B cell (primary cell): ENCODE results near the gene TMEM253. TPM values are rescaled to one million over a fixed set of nuclear protein-coding genes. Genes with fewer than 3 reads are reported as not detected.

Source experiments
- ATAC-seq: fragments of 200-7000 bp; cut with Tn5 transposase; one replicate; pipeline ENCODE4 v1.10.0; 2021; ENCODE audit warnings: low read depth, mild to moderate bottlenecking, moderate number of reproducible peaks, moderate library complexity
- CTCF ChIA-PET: fragments of 350-600 bp; sonication (Branson Sonifier 250); formaldehyde crosslinking; loops from one replicate; lab custom pipeline; 2021; ENCODE audit warnings: antibody characterized with exemption, inconsistent platforms; lab: Charles Lee
- POLR2A ChIA-PET: fragments of 350-600 bp; sonication (Branson Sonifier 250); formaldehyde crosslinking; loops from one replicate; lab custom pipeline; 2021; ENCODE audit warnings: antibody characterized with exemption; lab: Charles Lee
- DNase-seq: peaks from one replicate; pipeline ENCODE4 v3.0.0; 2013
- H2AFZ ChIP-seq: 2 replicates; pipeline ENCODE4 v1.6.1; 2012; ENCODE audit warnings: mild to moderate bottlenecking, low read depth, low read length; ENCODE audit not compliant: insufficient read depth, poor library complexity, severe bottlenecking
- H3K27ac ChIP-seq, 2 donors: 1 replicate in 1 of 2; 2 replicates in 1 of 2; pipeline ENCODE4 v1.5.1; 2012 to 2013; ENCODE audit warnings: low read length in 2 of 2, mild to moderate bottlenecking in 2 of 2, moderate library complexity in 1 of 2
- H3K27me3 ChIP-seq, 4 experiments: fragments of 200-600 bp in 1 of 4; sonication (generic) in 1 of 4; replicated peaks in 1 of 4; 1 replicate in 2 of 4; 2 replicates in 2 of 4; pipeline versions ENCODE4 v1.6.1 to v1.7.0; 2013 to 2016; ENCODE audit warnings: low read length in 3 of 4, mild to moderate bottlenecking in 2 of 4, mixed read lengths in 1 of 4, moderate library complexity in 1 of 4; ENCODE audit not compliant: insufficient read depth in 4 of 4, control insufficient read depth in 3 of 4; ENCODE audit errors: control extremely low read depth in 1 of 4
- H3K36me3 ChIP-seq, 2 experiments: replicated peaks in 1 of 2; 1 replicate in 1 of 2; 2 replicates in 1 of 2; pipeline versions ENCODE4 v1.6.1 to v1.7.1; 2013; ENCODE audit warnings: low read length in 1 of 2; ENCODE audit not compliant: insufficient read depth in 2 of 2, control insufficient read depth in 1 of 2; ENCODE audit errors: control extremely low read depth in 1 of 2, extremely low read depth in 1 of 2
- H3K4me1 ChIP-seq, 2 donors: fragments of 200-600 bp in 1 of 2; sonication (generic) in 1 of 2; 1 replicate in 1 of 2; 2 replicates in 1 of 2; pipeline versions ENCODE4 v1.5.1 to v1.6.1; 2013 to 2017; ENCODE audit warnings: low read length in 2 of 2; ENCODE audit not compliant: control insufficient read depth in 2 of 2, insufficient read depth in 2 of 2
- H3K4me2 ChIP-seq: replicated peaks from 2 replicates; pipeline ENCODE3; 2012; ENCODE audit warnings: mild to moderate bottlenecking, low read depth, low read length; ENCODE audit not compliant: poor library complexity, severe bottlenecking
- H3K4me3 ChIP-seq, 5 experiments: fragments of 200-600 bp in 1 of 5; sonication (generic) in 1 of 5; 1 replicate in 3 of 5; 2 replicates in 2 of 5; pipeline versions ENCODE4 v1.5.1 to v1.7.0; 2011 to 2016; ENCODE audit warnings: low read length in 4 of 5, mild to moderate bottlenecking in 4 of 5, low read depth in 2 of 5, control low read depth in 1 of 5, moderate library complexity in 1 of 5; ENCODE audit not compliant: insufficient read depth in 1 of 5; ENCODE audit errors: control extremely low read depth in 1 of 5, extremely low read depth in 1 of 5
- H3K79me2 ChIP-seq: fragments of 200-600 bp; sonication (generic); one replicate; pipeline ENCODE4 v1.6.0; 2016; ENCODE audit warnings: low read length; ENCODE audit not compliant: control insufficient read depth, insufficient read depth
- H3K9ac ChIP-seq: fragments of 200-600 bp; sonication (generic); 2 replicates; pipeline ENCODE4 v1.6.1; 2017; ENCODE audit warnings: mild to moderate bottlenecking, low read length, moderate library complexity
- H3K9me3 ChIP-seq, 3 donors: one replicate each; pipeline versions ENCODE4 v1.6.1 to v1.7.1; 2013; ENCODE audit warnings: low read length in 2 of 3; ENCODE audit not compliant: control insufficient read depth in 2 of 3, insufficient read depth in 1 of 3; ENCODE audit errors: control extremely low read depth in 1 of 3
- H4K20me1 ChIP-seq: 2 replicates; pipeline ENCODE4 v1.6.0; 2012; ENCODE audit warnings: mild to moderate bottlenecking, low read length; ENCODE audit not compliant: insufficient read depth, control insufficient read depth, poor library complexity, severe bottlenecking
- H3K27ac Mint-ChIP-seq: one replicate; pipeline ENCODE4 v1.8.0; 2021; ENCODE audit warnings: mixed read lengths
- H3K27me3 Mint-ChIP-seq: one replicate; pipeline ENCODE4 v1.8.0; 2021; ENCODE audit warnings: mixed read lengths
- H3K4me1 Mint-ChIP-seq: one replicate; pipeline ENCODE4 v1.8.0; 2021; ENCODE audit warnings: mixed read lengths
- H3K4me3 Mint-ChIP-seq: one replicate; pipeline ENCODE4 v1.8.0; 2021; ENCODE audit warnings: mixed read lengths
- H3K9me3 Mint-ChIP-seq: one replicate; pipeline ENCODE4 v1.8.0; 2022; ENCODE audit warnings: mixed read lengths; ENCODE audit not compliant: insufficient read depth
- EZH2 ChIP-seq: IDR thresholded peaks from 2 replicates; pipeline ENCODE4 v1.6.1; 2012; ENCODE audit warnings: borderline replicate concordance, low read depth, mild to moderate bottlenecking, moderate library complexity, low read length; ENCODE audit not compliant: insufficient read depth, poor library complexity, severe bottlenecking
- WGBS: methylation state at CpG from one replicate; pipeline ENCODE4 v1.1.5; 2013; ENCODE audit warnings: missing lambda C conversion rate; ENCODE audit not compliant: insufficient coverage; 5-methylcytosine and 5-hydroxymethylcytosine counted together
- intact Hi-C: fragments of 100-400 bp; cut with micrococcal nuclease; formaldehyde crosslinking; loops from one replicate; pipeline ENCODE4 v1.10.0; 2022
- polyA plus RNA-seq: library from polyadenylated mRNA; depleted of rRNA; stranded (reverse); fragments of >200 nt; gene quantifications from 2 replicates; pipeline ENCODE4 v1.2.3, GENCODE V29; 2012
- total RNA-seq, 2 donors: library from RNA; stranded (reverse); fragments of 120-200 nt in 1 of 2; gene quantifications; 1 replicate in 1 of 2; 2 replicates in 1 of 2; pipeline versions ENCODE4 v1.2.3 to v1.2.4, GENCODE V29; 2013 to 2022
- TF ChIP-seq, protein P1 (sequence below): fragments of 200-600 bp; IDR thresholded peaks from one replicate; pipeline ENCODE4 v1.8.0; 2022; ENCODE audit warnings: antibody characterized with exemption, mild to moderate bottlenecking

Gene TMEM253
- total and polyA plus RNA-seq, 2 donors (not counting 1 experiment from before 2014, with no cell fraction given), result not detected

- intact Hi-C loops, result no loop called here
- H3K4me3 Mint-ChIP-seq, result no peak overlapping the region
Observed at GRCh38 chr14:21090940-21091663, 9.8 kb upstream of the TMEM253 start.

More at GRCh38 chr14:21090940-21091663, 9.8 kb upstream of the TMEM253 start:
- Histone ChIP-seq H3K4me2 (no peak overlapping the region), H3K9me3 (peaks cover 0 to 5% (median 0%) of the 10 kb centered on the region in 3 donors), H3K27me3 (peaks cover 0 to 4% (median 0%) of the 10 kb centered on the region in 4 experiments), H2AFZ (no peak overlapping the region), H3K4me1 (peaks cover 11 to 21% of the 10 kb centered on the region in 2 donors), H3K4me3 (no peak overlapping the region), H3K9ac (no peak overlapping the region), H4K20me1 (no peaks in the 10 kb centered on the region), H3K27ac (no peak overlapping the region), H3K36me3 (no peaks in the 10 kb centered on the region), H3K79me2 (no peaks in the 10 kb centered on the region)
- TF ChIP-seq EZH2, result no peak
- TF ChIP-seq, protein P1, sequence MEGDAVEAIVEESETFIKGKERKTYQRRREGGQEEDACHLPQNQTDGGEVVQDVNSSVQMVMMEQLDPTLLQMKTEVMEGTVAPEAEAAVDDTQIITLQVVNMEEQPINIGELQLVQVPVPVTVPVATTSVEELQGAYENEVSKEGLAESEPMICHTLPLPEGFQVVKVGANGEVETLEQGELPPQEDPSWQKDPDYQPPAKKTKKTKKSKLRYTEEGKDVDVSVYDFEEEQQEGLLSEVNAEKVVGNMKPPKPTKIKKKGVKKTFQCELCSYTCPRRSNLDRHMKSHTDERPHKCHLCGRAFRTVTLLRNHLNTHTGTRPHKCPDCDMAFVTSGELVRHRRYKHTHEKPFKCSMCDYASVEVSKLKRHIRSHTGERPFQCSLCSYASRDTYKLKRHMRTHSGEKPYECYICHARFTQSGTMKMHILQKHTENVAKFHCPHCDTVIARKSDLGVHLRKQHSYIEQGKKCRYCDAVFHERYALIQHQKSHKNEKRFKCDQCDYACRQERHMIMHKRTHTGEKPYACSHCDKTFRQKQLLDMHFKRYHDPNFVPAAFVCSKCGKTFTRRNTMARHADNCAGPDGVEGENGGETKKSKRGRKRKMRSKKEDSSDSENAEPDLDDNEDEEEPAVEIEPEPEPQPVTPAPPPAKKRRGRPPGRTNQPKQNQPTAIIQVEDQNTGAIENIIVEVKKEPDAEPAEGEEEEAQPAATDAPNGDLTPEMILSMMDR, result no peak
- ChIA-PET CTCF (interaction anchor here (1.2 to 7.8 kb wide), 11 partner anchors 8 to 76 kb away, joined by 6 to 171 read pairs (median 43); partner anchors contain the start of genes ARHGEF40 and TMEM253), POLR2A (interaction anchor here (1.6 kb wide), 1 partner anchor 13 kb away, joined by 4 read pairs; no protein-coding TSS in a partner anchor)
- H3K4me1 Mint-ChIP-seq, result peaks cover 18% of the 10 kb centered on the region
- DNase-seq, result no peak
- no peak overlapping the region for H3K27ac Mint-ChIP-seq
- WGBS, result 97% methylated on average over 41 of the region's 45 CpGs
- no peaks in the 10 kb centered on the region for H3K27me3 Mint-ChIP-seq
- ATAC-seq, result no peak
- no peaks in the 10 kb centered on the region for H3K9me3 Mint-ChIP-seq
